ENCODE measurements around the gene LNP1. TPM values are rescaled to one million over a fixed set of nuclear protein-coding genes. Genes with fewer than 3 reads are reported as not detected.

Gene LNP1
- total and polyA plus RNA-seq, 2 of the 8 experiments (the other 6 are each of a cell fraction or from before 2014, with no cell fraction given): 6.6 to 8.7 TPM

- TF ChIP-seq CTBP2 (IDR thresholded peaks at IDR 0.05; ENCODE audit: borderline replicate concordance, insufficient read depth, insufficient read length, low read length) (no peak), USF2 (IDR thresholded peaks at IDR 0.05; ENCODE audit: low read length) (no peak)
These were observed 30.6 kb upstream of the LNP1 start (continued) for GRCh38 chr3:100370756-100371155.
